Psoas muscle (tissue), 8 donors: ENCODE measurements around the gene HSPB7. TPM values are rescaled to one million over a fixed set of nuclear protein-coding genes. Genes with fewer than 3 reads are reported as not detected.
"Not testable (repeated sequence)": the region's sequence is repeated elsewhere in the genome, so short reads cannot be mapped to it uniquely, and the experiment has no call there.

ENCODE experiments used
- ATAC-seq, 4 donors: fragments of 200-7000 bp; cut with Tn5 transposase; one replicate each; pipeline ENCODE4 v1.9.1; 2020; ENCODE audit warnings: moderate library complexity in 3 of 4, mild to moderate bottlenecking in 2 of 4
- DNase-seq, 2 donors: peaks; one replicate each; pipeline ENCODE4 v3.0.0-alpha.2; 2020
- H3K27ac ChIP-seq: fragments of 200-600 bp; one replicate; pipeline ENCODE4 v1.8.0; 2022
- H3K27me3 ChIP-seq, 3 donors: fragments of 200-600 bp in 1 of 3; one replicate each; pipeline versions ENCODE4 v1.6.1 to v1.8.0; 2013 to 2022; ENCODE audit warnings: low read length in 2 of 3, mild to moderate bottlenecking in 2 of 3, moderate library complexity in 1 of 3; ENCODE audit not compliant: insufficient read depth in 3 of 3
- H3K36me3 ChIP-seq, 2 donors: fragments of 200-600 bp in 1 of 2; one replicate each; pipeline versions ENCODE4 v1.6.1 to v1.8.0; 2013 to 2022; ENCODE audit warnings: low read depth in 1 of 2, mild to moderate bottlenecking in 1 of 2, moderate library complexity in 1 of 2; ENCODE audit not compliant: insufficient read depth in 1 of 2
- H3K4me1 ChIP-seq: fragments of 200-600 bp; one replicate; pipeline ENCODE4 v1.8.0; 2022
- H3K4me3 ChIP-seq: fragments of 200-600 bp; one replicate; pipeline ENCODE4 v1.8.0; 2022; ENCODE audit warnings: mild to moderate bottlenecking
- H3K9me3 ChIP-seq: fragments of 200-600 bp; one replicate; pipeline ENCODE4 v1.8.0; 2022
- CTCF ChIP-seq: fragments of 200-600 bp; IDR thresholded peaks from one replicate; pipeline ENCODE4 v1.8.0; 2022; ENCODE audit warnings: antibody characterized with exemption
- WGBS, 3 donors: extraction: QIAGEN DNeasy Blood & Tissue Kit; methylation state at CpG; one replicate each; pipeline versions ENCODE4 v1.1.6 to v1.1.7; 2013; 5-methylcytosine and 5-hydroxymethylcytosine counted together
- intact Hi-C, 2 donors: fragments of 100-400 bp; cut with DNase I; formaldehyde crosslinking; loops; one replicate each; pipeline versions ENCODE4 v1.11.0 to v1.14.2; 2022
- polyA plus RNA-seq, 3 donors: library from polyadenylated mRNA; stranded (reverse); fragments of 200-250 nt; gene quantifications; one replicate each; pipeline ENCODE4 v1.2.3, GENCODE V29; 2013
- total RNA-seq, 4 donors: library from RNA; stranded (reverse); fragmentation: NEBNext Ultra II Directional in 2 of 4; extraction: Animal tissue kit (Norgen Biotek cat#: 25700) in 2 of 4; gene quantifications; one replicate each; pipeline versions ENCODE4 v1.2.1 to v1.2.4, GENCODE V29; 2021 to 2023
- donor health status: healthy with polysubstance abuse.
- donor health status: DM: no; HTN: no; CAD: no; lungs with moderate emphysema.
- donor health status: Bipolar disorder and iron deficiency.
- donor health status: healthy.
- donor health status: DM: yes; HTN: yes; CAD: no.
- donor health status: DM: no; HTN: no; CAD: no.
- donor health status: DM: no; HTN: no; CAD: no.
- donor health status: DM: yes; HTN: yes; CAD: no.

HSPB7 gene
- total and polyA plus RNA-seq, 7 donors, result 1,183 to 3,738 (median 2,156) TPM

DNA sequence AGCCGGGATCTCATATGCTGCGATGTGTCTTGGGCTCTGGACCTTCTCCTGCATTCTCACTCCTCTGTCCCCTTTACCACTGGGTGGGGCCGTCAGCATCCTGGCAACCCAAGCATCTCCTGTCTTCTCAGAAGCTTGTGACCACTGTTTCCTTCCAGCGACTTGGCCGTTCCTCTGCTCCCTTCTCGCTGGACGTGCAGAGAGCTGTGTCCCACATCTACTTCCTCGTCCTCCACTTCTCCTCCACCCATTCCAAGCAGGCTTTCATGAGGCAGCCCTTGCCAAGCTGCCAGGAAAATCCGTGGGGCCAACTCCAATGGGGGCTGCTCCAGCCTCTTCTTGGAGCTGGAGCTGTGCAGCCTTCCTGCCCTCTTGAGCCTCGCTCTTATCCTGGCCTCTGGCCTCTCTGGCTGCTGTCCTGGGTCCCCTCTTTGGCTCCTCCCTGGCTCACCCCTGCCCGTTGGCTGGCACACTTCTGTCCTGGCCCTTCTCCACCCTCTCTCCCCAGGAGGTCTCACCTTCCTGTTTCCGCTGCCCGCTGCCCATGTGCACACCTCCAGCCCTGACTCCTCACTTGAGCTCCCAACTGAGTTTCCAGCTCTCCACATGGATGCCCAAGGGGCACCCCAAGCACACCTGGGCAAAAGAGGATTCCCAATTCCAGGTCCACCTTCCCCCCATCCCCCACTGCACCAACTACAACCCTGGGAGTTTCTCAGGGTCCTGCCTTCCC, 46.9 kb upstream of the HSPB7 start:
- no peak for DNase-seq
- TF ChIP-seq CTCF, result no peak
- Histone ChIP-seq H3K27me3 (peaks cover 0 to 4% (median 2%) of the 10 kb centered on the region in 3 donors), H3K36me3 (no peaks in the 10 kb centered on the region), H3K27ac (no peak overlapping the region), H3K9me3 (no peaks in the 10 kb centered on the region), H3K4me3 (no peak overlapping the region), H3K4me1 (no peaks in the 10 kb centered on the region)
- ATAC-seq, result no peak
- intact Hi-C loops, result no loop called here
- WGBS, 3 donors, result 49 to 61% (median 52%) methylated on average over 13 of the region's 13 CpGs

- DNase-seq (no peak), ATAC-seq (no peak)
- TF ChIP-seq CTCF, result no peak
- Histone ChIP-seq H3K4me3 (no peak overlapping the region), H3K36me3 (no peaks in the 10 kb centered on the region), H3K9me3 (no peaks in the 10 kb centered on the region), H3K4me1 (no peaks in the 10 kb centered on the region), H3K27me3 (peaks cover 0 to 4% (median 2%) of the 10 kb centered on the region in 3 donors), H3K27ac (no peak overlapping the region)
- 60 to 64% (median 64%) methylated on average over 9 of the region's 9 CpGs for WGBS, 3 donors
- intact Hi-C loops, result no loop called here
These were observed 46.1 kb upstream of the HSPB7 start for GRCh38 chr1:16063921-16064320.

DNA sequence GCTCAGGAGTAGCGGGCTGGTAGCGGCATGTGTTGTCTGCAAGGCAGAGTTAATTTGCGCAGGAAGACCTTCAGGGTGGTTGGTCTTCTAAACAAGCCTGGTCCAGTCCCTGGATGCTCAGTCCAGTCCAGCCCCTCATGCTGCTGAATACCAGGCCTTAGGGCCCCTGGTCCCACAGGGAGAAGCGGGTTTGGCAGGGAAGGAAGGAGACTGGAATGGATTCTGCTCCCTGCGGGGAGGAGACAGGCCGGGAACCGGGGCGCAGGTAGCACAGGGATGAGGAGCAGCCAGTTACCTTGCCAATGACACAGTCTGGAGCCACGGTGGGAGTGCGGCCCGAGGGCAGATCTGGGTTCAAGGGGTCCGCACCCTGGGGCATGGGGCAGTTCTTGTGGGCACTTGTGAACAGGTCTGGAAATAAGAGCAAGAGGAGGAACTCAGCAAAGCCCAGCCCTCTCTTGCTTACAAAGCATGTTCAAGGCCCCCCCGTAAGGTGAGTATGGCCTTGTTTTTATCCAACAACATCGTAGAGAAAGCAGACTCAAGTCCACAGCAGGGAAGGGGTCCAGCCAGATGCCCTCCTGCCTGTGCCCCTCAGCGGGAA, 45.5 kb upstream of the HSPB7 start:
- no peaks in the 10 kb centered on the region for H3K4me1 ChIP-seq
- no peaks in the 10 kb centered on the region for H3K36me3 ChIP-seq
- 92 to 94% (median 94%) methylated on average over 15 of the region's 15 CpGs for WGBS, 3 donors
- no peak for TF ChIP-seq CTCF
- H3K9me3 ChIP-seq, result no peaks in the 10 kb centered on the region
- peaks cover 0 to 4% (median 2%) of the 10 kb centered on the region in 3 donors for H3K27me3 ChIP-seq
- no peak overlapping the region for H3K4me3 ChIP-seq
- no peak for ATAC-seq
- DNase-seq, result no peak
- H3K27ac ChIP-seq, result no peak overlapping the region
- intact Hi-C loops, result no loop called here

- H3K27ac ChIP-seq, H3K4me3 ChIP-seq, H3K9me3 ChIP-seq, H3K4me1 ChIP-seq, H3K27me3 ChIP-seq, H3K36me3 ChIP-seq, ATAC-seq, DNase-seq: not testable (repeated sequence)
- WGBS, 3 donors, result 81 to 85% (median 82%) methylated on average over 9 of the region's 9 CpGs
- intact Hi-C loops, result loop anchor here in 1 of 2 donors (1.0 kb wide), 1 partner anchor 21 kb away; no protein-coding TSS in a partner anchor
These were observed 44.8 kb upstream of the HSPB7 start for GRCh38 chr1:16062687-16063075.

DNA sequence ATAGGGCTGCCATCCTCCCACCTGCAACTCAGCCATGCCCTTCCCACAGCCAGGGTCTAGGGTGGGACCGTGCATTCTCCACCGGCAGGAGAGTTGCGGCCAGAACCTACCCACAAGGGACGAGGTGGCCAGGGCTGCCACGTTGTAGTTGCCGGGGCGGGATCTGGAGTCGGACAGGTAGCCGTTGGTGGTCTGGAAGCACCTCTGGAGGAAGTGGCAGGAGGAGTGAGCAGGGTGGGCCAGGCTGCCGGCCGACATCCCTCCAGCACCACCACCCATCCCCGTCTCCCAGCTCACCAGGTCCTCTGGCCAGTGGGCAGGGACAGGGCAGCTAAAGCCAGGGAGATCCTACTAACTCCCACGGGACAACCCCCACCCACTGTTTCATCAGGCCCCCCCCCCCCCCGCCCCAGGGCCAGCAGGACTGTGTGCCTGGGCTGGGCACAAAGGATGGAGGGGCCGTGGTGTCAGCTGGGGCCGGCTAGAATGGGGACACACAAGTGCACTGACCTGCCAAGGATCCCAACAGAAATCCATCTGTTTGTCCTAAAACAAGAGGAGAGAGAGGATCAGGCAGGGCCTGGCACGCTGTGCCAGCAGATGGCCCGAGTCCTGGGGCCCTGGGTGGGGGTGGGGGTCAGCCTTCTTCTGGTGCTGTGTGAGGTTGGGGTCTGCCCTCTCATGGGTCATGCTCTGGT, 44.3 kb upstream of the HSPB7 start:
- not testable (repeated sequence) for H3K9me3 ChIP-seq, H3K27ac ChIP-seq, ATAC-seq, H3K36me3 ChIP-seq, H3K27me3 ChIP-seq, DNase-seq, H3K4me3 ChIP-seq, H3K4me1 ChIP-seq
- intact Hi-C loops, result loop anchor here in 1 of 2 donors (1.0 kb wide), 1 partner anchor 21 kb away; no protein-coding TSS in a partner anchor
- WGBS, 3 donors, result 52 to 72% (median 63%) methylated on average over 15 to 18 of the region's 18 CpGs
